Heart left ventricle (tissue), 13 donors: ENCODE results near the gene SYMPK.

Experiments used
- POLR2A ChIP-seq, 2 donors: fragments of 450-650 bp; IDR thresholded peaks; one replicate each; pipeline ENCODE4 v1.6.1; 2017; ENCODE audit warnings: antibody characterized with exemption in 2 of 2, mild to moderate bottlenecking in 2 of 2, moderate library complexity in 2 of 2
- TF ChIP-seq, protein P1 (sequence below), 12 donors: fragments of 200-600 bp; sonication (generic) in 4 of 12; IDR thresholded peaks; one replicate each; pipeline versions ENCODE4 v1.5.0 to v1.8.0; 2018 to 2022; ENCODE audit warnings: antibody characterized with exemption in 12 of 12, mild to moderate bottlenecking in 5 of 12
- donor health status: ischemic (EF 13 %, LVEDD 7.1; RV severe dilation, severe dysfunction).
- donor health status: DM: no; HTN: yes; CAD: no.
- donor health status: DM: no; HTN: no; CAD: no.
- donor health status: ischemic (EF 25% LVEDD 6.9; RV normal size, moderate dysfunction).
- donor health status: ischemic (EF 25% LVEDD 5.7; RV mildly dilated, moderate dysfunction).
- donor health status: ischemic (EF 35%, LVEDD 5.7; RV mildly dilated, moderate dysfunction).
- donor health status: nonischemic (EF 11% LVEDD 7.7; RV severe dilation, severe dysfunction).
- donor health status: DM: yes; HTN: yes; CAD: no.
- donor health status: PGD.
- donor health status: ischemic (EF 29% LVEDD 5.4; RV normal size, mild dysfunction).
- donor health status: nonischemic (EF 23%, LVEDD 6.1; RV moderate dilation, normal function).

DNA sequence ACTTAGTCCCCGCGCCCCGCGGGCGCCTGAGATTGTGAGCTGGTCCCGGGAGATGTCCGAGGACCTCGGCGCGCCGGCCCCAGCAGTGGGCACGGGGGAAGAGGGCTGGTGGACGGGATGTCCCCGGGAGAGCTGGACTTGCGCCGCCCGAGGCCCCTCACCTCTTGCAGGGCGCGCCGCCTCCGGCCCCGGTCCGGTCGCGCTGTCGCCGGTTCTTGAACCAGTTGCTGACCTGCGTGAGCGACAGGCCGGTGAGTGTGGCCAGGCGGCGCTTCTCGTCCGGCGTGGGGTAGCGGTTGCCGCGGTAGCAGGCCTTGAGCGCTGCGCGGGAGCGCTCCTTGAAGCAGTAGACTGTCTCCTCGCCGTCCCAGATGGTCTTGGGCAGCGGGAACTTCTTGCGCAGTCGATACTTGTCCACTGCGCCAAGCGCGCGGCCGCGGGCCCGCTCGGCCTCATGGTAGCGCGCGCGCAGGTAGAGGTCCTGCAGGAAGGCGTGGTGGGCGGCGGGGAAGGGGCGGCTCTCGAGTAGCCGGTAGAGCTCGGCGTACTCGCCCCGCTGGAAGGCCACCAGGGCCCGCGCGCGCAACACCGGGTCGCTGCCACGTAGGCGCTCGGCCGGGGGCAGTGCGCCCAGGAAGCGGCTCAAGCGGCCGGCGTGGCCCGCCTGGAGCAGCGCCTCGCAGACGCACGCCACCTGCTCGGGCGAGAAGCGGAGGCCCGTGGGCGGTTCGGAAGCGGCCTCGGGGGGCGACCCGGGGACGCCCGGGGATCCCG, 94.9 kb downstream of the SYMPK start:
- TF ChIP-seq, protein P1, sequence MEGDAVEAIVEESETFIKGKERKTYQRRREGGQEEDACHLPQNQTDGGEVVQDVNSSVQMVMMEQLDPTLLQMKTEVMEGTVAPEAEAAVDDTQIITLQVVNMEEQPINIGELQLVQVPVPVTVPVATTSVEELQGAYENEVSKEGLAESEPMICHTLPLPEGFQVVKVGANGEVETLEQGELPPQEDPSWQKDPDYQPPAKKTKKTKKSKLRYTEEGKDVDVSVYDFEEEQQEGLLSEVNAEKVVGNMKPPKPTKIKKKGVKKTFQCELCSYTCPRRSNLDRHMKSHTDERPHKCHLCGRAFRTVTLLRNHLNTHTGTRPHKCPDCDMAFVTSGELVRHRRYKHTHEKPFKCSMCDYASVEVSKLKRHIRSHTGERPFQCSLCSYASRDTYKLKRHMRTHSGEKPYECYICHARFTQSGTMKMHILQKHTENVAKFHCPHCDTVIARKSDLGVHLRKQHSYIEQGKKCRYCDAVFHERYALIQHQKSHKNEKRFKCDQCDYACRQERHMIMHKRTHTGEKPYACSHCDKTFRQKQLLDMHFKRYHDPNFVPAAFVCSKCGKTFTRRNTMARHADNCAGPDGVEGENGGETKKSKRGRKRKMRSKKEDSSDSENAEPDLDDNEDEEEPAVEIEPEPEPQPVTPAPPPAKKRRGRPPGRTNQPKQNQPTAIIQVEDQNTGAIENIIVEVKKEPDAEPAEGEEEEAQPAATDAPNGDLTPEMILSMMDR (IDR thresholded peaks at IDR 0.05), result no peak
- TF ChIP-seq POLR2A (IDR thresholded peaks at IDR 0.05), result no peak
